ENCODE measurements around the gene CDC20B.

The CDC20B gene

GRCh38 chr5:55188656-55189540, 15.9 kb upstream of the CDC20B start (continued):
- TF ChIP-seq ZNF48 (tag by site-specific recombination; IDR thresholded peaks at IDR 0.05) (no peak), BCL11B (tag by site-specific recombination; IDR thresholded peaks at IDR 0.05; ENCODE audit: low read depth) (no peak), ZNF658 (tag by site-specific recombination; IDR thresholded peaks at IDR 0.05) (no peak), ZNF24 (tag by site-specific recombination; IDR thresholded peaks at IDR 0.05) (peak; percentile 44; the same call in 1 of the 2 replicates), ZNF2 (tag by site-specific recombination; IDR thresholded peaks at IDR 0.05) (no peak), ZSCAN4 (tag by site-specific recombination; IDR thresholded peaks at IDR 0.05) (no peak), ZNF404 (tag by site-specific recombination; IDR thresholded peaks at IDR 0.05) (no peak), ZNF433 (tag by site-specific recombination; IDR thresholded peaks at IDR 0.05; ENCODE audit: low read depth) (no peak), PRDM6 (tag by site-specific recombination; IDR thresholded peaks at IDR 0.05) (peak; percentile 94), ZNF19 (tag by site-specific recombination; IDR thresholded peaks at IDR 0.05; ENCODE audit: low read depth) (no peak), ZNF23 (tag by site-specific recombination; IDR thresholded peaks at IDR 0.05; ENCODE audit: borderline replicate concordance) (no peak), GLIS2 (tag by site-specific recombination; IDR thresholded peaks at IDR 0.05) (no peak), ZNF362 (tag by site-specific recombination; IDR thresholded peaks at IDR 0.05) (no peak), ZBTB48 (tag by site-specific recombination; IDR thresholded peaks at IDR 0.05) (no peak), ZNF530 (tag by site-specific recombination; IDR thresholded peaks at IDR 0.05; ENCODE audit: low read depth) (no peak), ZNF747 (tag by site-specific recombination; IDR thresholded peaks at IDR 0.05) (no peak), GLI2 (tag by site-specific recombination; IDR thresholded peaks at IDR 0.05; ENCODE audit: borderline replicate concordance, low read depth) (peak; percentile 83), ZNF521 (tag by site-specific recombination; IDR thresholded peaks at IDR 0.05) (no peak), ZNF501 (tag by site-specific recombination; IDR thresholded peaks at IDR 0.05) (no peak)

- Histone ChIP-seq H3K4me3 (ENCODE audit: low read depth, low read length) (no peak overlapping the region), H3K36me3 (ENCODE audit: control insufficient read depth in 2 of 2, insufficient read depth in 1 of 2, low read length in 2 of 2) (no peaks in the 10 kb centered on the region), H3K4me1 (ENCODE audit: control insufficient read depth, insufficient read depth, low read length) (peaks cover 10% of the 10 kb centered on the region; the same call in 1 of the 2 replicates), H3K9me3 (ENCODE audit: control insufficient read depth, insufficient read depth, low read depth, low read length) (no peaks in the 10 kb centered on the region), H3K27ac (ENCODE audit: extremely low read depth, low read depth, low read length) (no peak overlapping the region)
- TF ChIP-seq PRDM10 (tag by site-specific recombination; IDR thresholded peaks at IDR 0.05) = peak; percentile 85
- no peak for TF ChIP-seq ZNF707 (tag by site-specific recombination; IDR thresholded peaks at IDR 0.05)
- 0 out of 2 replicates have a peak, but pooled peaks have one; percentile 31 for TF ChIP-seq ZNF660 (tag by site-specific recombination; IDR thresholded peaks at IDR 0.05)
- peak; percentile 74 for TF ChIP-seq ZBTB17 (tag by site-specific recombination; IDR thresholded peaks at IDR 0.05)
- peak; percentile 74 for TF ChIP-seq ZNF654 (tag by site-specific recombination; IDR thresholded peaks at IDR 0.05; ENCODE audit: low read depth)
- TF ChIP-seq ZEB2 (tag by site-specific recombination; IDR thresholded peaks at IDR 0.05) = peak; percentile 60
- no peak for TF ChIP-seq ZFP41 (tag by site-specific recombination; IDR thresholded peaks at IDR 0.05; ENCODE audit: borderline replicate concordance)
- peak; percentile 73; the same call in 1 of the 2 replicates for TF ChIP-seq ZNF362 (tag by site-specific recombination; IDR thresholded peaks at IDR 0.05)
- ChIA-PET CTCF (interaction anchor here (0.6 to 3.8 kb wide), 10 partner anchors 8 to 195 kb away, joined by 3 to 29 read pairs (median 4); no protein-coding TSS in a partner anchor), POLR2A (no interaction called here)
These were observed 14.4 kb upstream of the CDC20B start for GRCh38 chr5:55187370-55187769.
